ENCODE results near the gene DDIT4.

The DDIT4 gene

GRCh38 chr10:72319416-72320254 is 45.9 kb downstream of the DDIT4 start:
- peak; percentile 91 for DNase-seq

- DNase-seq, result peak; percentile 96
Measured at GRCh38 chr10:72320676-72321247, 47.0 kb downstream of the DDIT4 start.

GRCh38 chr10:72321248-72322029 is 47.7 kb downstream of the DDIT4 start:
- peak; percentile 29 for DNase-seq

GRCh38 chr10:72322030-72322279 is 48.2 kb downstream of the DDIT4 start:
- DNase-seq, result no peak

- DNase-seq, result no peak
Measured at GRCh38 chr10:72322280-72323058, 48.7 kb downstream of the DDIT4 start.

GRCh38 chr10:72323108-72323749 is 49.5 kb downstream of the DDIT4 start:
- DNase-seq, result no peak

- DNase-seq, result no peak
Measured at GRCh38 chr10:72323771-72324191, 50.1 kb downstream of the DDIT4 start.
